ENCODE results near the gene CAPZB. TPM values are rescaled to one million over a fixed set of nuclear protein-coding genes. Genes with fewer than 3 reads are reported as not detected.

The CAPZB gene
- polyA plus RNA-seq, 2 of the 4 experiments (the other 2 are of a cell fraction), result 133 to 296 TPM

DNA sequence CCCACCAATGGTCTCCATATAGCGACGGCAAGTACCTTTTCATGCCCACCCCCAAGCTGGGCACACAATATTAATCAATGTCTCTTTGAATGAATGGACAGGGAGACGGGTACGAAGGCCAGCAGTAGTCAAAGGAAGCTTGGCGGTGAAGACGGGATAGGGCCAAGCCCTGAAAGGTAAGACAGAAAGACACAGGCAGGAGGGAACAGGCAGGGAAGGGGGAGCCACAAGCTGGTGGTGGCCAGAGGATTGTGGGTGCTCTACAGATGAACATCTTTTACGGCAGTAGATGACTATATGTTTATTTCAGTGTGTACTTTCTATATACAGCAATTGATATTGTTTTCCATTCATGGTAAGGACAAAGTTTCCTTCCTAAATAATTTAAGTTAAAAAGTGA lies 16.3 kb downstream of the CAPZB start (continued):
- TF ChIP-seq, protein P1, sequence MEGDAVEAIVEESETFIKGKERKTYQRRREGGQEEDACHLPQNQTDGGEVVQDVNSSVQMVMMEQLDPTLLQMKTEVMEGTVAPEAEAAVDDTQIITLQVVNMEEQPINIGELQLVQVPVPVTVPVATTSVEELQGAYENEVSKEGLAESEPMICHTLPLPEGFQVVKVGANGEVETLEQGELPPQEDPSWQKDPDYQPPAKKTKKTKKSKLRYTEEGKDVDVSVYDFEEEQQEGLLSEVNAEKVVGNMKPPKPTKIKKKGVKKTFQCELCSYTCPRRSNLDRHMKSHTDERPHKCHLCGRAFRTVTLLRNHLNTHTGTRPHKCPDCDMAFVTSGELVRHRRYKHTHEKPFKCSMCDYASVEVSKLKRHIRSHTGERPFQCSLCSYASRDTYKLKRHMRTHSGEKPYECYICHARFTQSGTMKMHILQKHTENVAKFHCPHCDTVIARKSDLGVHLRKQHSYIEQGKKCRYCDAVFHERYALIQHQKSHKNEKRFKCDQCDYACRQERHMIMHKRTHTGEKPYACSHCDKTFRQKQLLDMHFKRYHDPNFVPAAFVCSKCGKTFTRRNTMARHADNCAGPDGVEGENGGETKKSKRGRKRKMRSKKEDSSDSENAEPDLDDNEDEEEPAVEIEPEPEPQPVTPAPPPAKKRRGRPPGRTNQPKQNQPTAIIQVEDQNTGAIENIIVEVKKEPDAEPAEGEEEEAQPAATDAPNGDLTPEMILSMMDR (IDR thresholded peaks at IDR 0.05), result no peak
- TF ChIP-seq FOSB (CRISPR knock-in tag; IDR thresholded peaks at IDR 0.05), result no peak

DNA sequence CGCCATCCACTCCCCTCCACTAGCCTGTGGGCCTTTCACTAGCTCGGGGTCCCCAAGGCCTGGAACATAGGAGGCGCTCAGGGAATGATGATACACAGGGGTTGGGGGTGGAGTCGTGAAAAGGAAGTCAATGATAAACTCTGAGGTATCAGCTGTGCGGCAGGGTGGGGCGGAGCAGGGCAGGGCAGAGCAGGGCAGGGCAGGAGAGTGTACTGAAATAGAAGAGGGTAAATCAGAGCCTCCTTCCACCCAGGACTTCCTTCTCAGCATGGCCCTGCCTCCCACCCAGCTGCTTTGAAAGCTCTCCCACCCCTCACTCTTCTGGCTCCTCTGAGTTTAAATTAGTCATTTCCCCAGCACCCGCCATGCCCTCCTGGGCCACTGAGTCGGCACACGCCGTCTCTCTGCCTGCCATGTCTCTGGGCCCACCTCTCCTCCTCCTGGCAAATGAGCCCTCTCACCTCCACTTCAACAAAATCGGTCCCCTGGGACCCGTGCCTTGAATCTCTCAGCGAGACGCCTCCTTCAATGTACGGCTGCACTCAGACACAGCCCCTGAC lies 16.9 kb downstream of the CAPZB start:
- 38% methylated on average over 14 of the region's 15 CpGs for WGBS (ENCODE audit: missing lambda C conversion rate)
- POLR2A ChIA-PET, result no interaction called here
- H3K4me3 ChIP-seq, result no peak overlapping the region
- CTCF ChIA-PET, result interaction anchor here (0.7 to 1.1 kb wide), 2 partner anchors 55 to 185 kb away, joined by 3 to 4 read pairs; no protein-coding TSS in a partner anchor
- ATAC-seq (peak; percentile 93), FAIRE-seq (no peak), DNase-seq (ENCODE audit: low read depth in 1 of 2, low spot score in 1 of 2) (peak; percentile 37 to 58)
- H3K27ac ChIP-seq, result peak overlapping the region; percentile 42 to 77
- TF ChIP-seq GATA3 (IDR thresholded peaks at IDR 0.05; ENCODE audit: borderline replicate concordance) (no peak), PHF8 (IDR thresholded peaks at IDR 0.05; ENCODE audit: borderline replicate concordance, low read depth) (no peak), NR3C1 (IDR thresholded peaks at IDR 0.05) (no peak), NFE2L2 (conservative IDR thresholded peaks at IDR 0.05; ENCODE audit: low read length) (no peak), MYC (IDR thresholded peaks at IDR 0.05; ENCODE audit: borderline replicate concordance, low read length) (no peak), KDM1A (IDR thresholded peaks at IDR 0.05; ENCODE audit: low read depth) (no peak), TFCP2L1 (CRISPR knock-in tag; IDR thresholded peaks at IDR 0.05) (no peak), NPAS2 (CRISPR knock-in tag; IDR thresholded peaks at IDR 0.05; ENCODE audit: borderline replicate concordance) (no peak), POLR2A (IDR thresholded peaks at IDR 0.05; ENCODE audit: low read length) (no peak)
- TF ChIP-seq, protein P2, sequence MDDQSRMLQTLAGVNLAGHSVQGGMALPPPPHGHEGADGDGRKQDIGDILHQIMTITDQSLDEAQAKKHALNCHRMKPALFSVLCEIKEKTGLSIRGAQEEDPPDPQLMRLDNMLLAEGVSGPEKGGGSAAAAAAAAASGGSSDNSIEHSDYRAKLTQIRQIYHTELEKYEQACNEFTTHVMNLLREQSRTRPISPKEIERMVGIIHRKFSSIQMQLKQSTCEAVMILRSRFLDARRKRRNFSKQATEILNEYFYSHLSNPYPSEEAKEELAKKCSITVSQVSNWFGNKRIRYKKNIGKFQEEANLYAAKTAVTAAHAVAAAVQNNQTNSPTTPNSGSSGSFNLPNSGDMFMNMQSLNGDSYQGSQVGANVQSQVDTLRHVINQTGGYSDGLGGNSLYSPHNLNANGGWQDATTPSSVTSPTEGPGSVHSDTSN (IDR thresholded peaks at IDR 0.05), result no peak
- TF ChIP-seq, protein P1 (IDR thresholded peaks at IDR 0.05), result no peak
- TF ChIP-seq, protein P3, sequence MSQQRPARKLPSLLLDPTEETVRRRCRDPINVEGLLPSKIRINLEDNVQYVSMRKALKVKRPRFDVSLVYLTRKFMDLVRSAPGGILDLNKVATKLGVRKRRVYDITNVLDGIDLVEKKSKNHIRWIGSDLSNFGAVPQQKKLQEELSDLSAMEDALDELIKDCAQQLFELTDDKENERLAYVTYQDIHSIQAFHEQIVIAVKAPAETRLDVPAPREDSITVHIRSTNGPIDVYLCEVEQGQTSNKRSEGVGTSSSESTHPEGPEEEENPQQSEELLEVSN (IDR thresholded peaks at IDR 0.05; ENCODE audit: borderline replicate concordance, low read depth), result no peak
- TF ChIP-seq, protein P4, sequence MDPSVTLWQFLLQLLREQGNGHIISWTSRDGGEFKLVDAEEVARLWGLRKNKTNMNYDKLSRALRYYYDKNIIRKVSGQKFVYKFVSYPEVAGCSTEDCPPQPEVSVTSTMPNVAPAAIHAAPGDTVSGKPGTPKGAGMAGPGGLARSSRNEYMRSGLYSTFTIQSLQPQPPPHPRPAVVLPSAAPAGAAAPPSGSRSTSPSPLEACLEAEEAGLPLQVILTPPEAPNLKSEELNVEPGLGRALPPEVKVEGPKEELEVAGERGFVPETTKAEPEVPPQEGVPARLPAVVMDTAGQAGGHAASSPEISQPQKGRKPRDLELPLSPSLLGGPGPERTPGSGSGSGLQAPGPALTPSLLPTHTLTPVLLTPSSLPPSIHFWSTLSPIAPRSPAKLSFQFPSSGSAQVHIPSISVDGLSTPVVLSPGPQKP (IDR thresholded peaks at IDR 0.05; ENCODE audit: low read depth, low read length), result no peak
- TF ChIP-seq, protein P5, sequence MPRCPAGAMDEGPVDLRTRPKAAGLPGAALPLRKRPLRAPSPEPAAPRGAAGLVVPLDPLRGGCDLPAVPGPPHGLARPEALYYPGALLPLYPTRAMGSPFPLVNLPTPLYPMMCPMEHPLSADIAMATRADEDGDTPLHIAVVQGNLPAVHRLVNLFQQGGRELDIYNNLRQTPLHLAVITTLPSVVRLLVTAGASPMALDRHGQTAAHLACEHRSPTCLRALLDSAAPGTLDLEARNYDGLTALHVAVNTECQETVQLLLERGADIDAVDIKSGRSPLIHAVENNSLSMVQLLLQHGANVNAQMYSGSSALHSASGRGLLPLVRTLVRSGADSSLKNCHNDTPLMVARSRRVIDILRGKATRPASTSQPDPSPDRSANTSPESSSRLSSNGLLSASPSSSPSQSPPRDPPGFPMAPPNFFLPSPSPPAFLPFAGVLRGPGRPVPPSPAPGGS (IDR thresholded peaks at IDR 0.05), result no peak
- peak overlapping the region; percentile 70 for H3K4me2 ChIP-seq
- H3K4me1 ChIP-seq, result peaks cover 33% of the 10 kb centered on the region
- H3K9me3 ChIP-seq, result no peaks in the 10 kb centered on the region

Data from A549 (cell line).